ENCODE results near the gene GTF3C4. TPM values are rescaled to one million over a fixed set of nuclear protein-coding genes. Genes with fewer than 3 reads are reported as not detected.

The GTF3C4 gene
- total RNA-seq, 2 donors from 2014 or later, result 6.2 to 6.9 TPM

DNA sequence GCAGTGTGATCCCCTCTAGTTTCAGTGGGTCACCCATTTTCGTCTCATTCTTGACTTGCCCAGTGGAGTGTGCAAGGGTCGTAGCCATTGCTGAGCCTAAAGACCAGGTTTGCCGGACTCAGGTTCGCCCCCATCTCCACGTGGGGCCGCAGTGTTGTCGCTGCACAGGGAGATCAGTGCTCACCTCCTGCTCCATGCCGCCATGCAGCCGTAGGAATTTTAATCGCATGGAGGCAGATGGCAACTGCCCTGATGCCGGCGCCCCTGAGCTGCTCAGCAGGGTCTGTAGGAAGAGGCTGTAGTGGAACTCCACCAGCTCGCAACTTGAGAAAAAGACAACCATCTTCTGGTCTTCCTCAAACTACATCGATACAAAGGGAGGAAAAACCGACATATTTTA lies 24.6 kb upstream of the GTF3C4 start:
- ATAC-seq, result no peak
- no peaks in the 10 kb centered on the region for H3K4me1 ChIP-seq
- H3K27me3 ChIP-seq, result no peaks in the 10 kb centered on the region
- intact Hi-C loops (cut with DNase I), result no loop called here
- no peak overlapping the region for H3K27ac ChIP-seq
- WGBS, 2 donors, result 94 to 97% methylated on average over 10 to 15 of the region's 15 CpGs
- H3K4me3 ChIP-seq, result no peak overlapping the region
- TF ChIP-seq POLR2A (IDR thresholded peaks at IDR 0.05), result no peak
- TF ChIP-seq, protein P1, sequence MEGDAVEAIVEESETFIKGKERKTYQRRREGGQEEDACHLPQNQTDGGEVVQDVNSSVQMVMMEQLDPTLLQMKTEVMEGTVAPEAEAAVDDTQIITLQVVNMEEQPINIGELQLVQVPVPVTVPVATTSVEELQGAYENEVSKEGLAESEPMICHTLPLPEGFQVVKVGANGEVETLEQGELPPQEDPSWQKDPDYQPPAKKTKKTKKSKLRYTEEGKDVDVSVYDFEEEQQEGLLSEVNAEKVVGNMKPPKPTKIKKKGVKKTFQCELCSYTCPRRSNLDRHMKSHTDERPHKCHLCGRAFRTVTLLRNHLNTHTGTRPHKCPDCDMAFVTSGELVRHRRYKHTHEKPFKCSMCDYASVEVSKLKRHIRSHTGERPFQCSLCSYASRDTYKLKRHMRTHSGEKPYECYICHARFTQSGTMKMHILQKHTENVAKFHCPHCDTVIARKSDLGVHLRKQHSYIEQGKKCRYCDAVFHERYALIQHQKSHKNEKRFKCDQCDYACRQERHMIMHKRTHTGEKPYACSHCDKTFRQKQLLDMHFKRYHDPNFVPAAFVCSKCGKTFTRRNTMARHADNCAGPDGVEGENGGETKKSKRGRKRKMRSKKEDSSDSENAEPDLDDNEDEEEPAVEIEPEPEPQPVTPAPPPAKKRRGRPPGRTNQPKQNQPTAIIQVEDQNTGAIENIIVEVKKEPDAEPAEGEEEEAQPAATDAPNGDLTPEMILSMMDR (IDR thresholded peaks at IDR 0.05), result no peak
- peaks cover 8 to 19% of the 10 kb centered on the region in 2 donors for H3K36me3 ChIP-seq (replicated peaks in 1 of 2; ENCODE audit: insufficient read depth in 1 of 2, low read depth in 2 of 2)
- H3K9me3 ChIP-seq, result no peaks in the 10 kb centered on the region
- no peak for DNase-seq

DNA sequence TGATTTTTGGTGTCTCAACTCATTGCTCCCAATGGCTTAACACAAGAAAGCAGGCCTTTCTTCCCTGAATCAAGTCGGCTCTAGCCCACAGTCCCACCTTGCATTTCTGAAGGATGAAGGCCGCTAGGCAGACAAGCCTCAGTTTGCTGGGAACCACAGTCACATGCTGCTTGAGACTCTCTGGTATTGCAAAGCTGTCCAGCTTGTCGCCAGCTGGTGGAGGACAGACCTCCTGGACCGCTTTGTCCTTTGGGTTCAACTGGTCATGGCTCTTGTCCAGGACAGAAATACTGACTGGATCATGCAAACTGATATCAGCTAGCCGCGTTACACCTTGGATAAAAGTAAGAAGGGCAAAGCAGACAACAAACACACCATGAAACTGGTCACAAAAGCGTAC lies 23.5 kb upstream of the GTF3C4 start:
- no peak for TF ChIP-seq POLR2A (IDR thresholded peaks at IDR 0.05)
- TF ChIP-seq, protein P1 (IDR thresholded peaks at IDR 0.05), result no peak
- H3K9me3 ChIP-seq, result no peaks in the 10 kb centered on the region
- H3K4me3 ChIP-seq, result no peak overlapping the region
- H3K27me3 ChIP-seq, result no peaks in the 10 kb centered on the region
- peaks cover 8 to 17% of the 10 kb centered on the region in 2 donors for H3K36me3 ChIP-seq (replicated peaks in 1 of 2; ENCODE audit: insufficient read depth in 1 of 2, low read depth in 2 of 2)
- intact Hi-C loops (cut with DNase I), result no loop called here
- WGBS, 2 donors, result 83 to 86% methylated on average over 7 of the region's 7 CpGs
- H3K27ac ChIP-seq, result no peak overlapping the region
- no peaks in the 10 kb centered on the region for H3K4me1 ChIP-seq
- DNase-seq, result no peak
- no peak for ATAC-seq

DNA sequence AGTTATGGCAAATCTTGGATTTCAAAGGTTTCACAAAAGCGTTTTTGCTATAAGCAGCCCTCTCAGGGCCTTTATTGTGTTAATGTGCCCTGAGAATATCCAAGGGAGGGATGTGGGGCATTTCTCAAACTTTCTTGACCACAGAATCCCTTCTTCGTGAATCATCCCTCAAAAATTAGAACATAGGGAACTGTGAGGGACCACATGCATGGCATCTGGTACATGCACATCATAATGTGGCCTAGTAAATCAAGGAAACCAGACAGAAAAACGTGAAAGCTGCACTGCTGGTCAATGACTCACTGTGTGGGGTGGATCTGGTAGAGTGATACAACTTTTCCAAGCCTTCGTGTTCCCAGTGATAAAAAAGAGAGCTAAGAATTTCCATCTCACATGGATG lies 22.9 kb upstream of the GTF3C4 start:
- WGBS, 2 donors, result 67 to 79% methylated on average over 4 of the region's 4 CpGs
- no peak for ATAC-seq
- no peaks in the 10 kb centered on the region for H3K27me3 ChIP-seq
- intact Hi-C loops (cut with DNase I), result no loop called here
- no peak overlapping the region for H3K27ac ChIP-seq
- TF ChIP-seq, protein P1 (IDR thresholded peaks at IDR 0.05), result no peak
- no peak for TF ChIP-seq POLR2A (IDR thresholded peaks at IDR 0.05)
- no peaks in the 10 kb centered on the region for H3K9me3 ChIP-seq
- peaks cover 8 to 17% of the 10 kb centered on the region in 2 donors for H3K36me3 ChIP-seq (replicated peaks in 1 of 2; ENCODE audit: insufficient read depth in 1 of 2, low read depth in 2 of 2)
- no peak for DNase-seq
- no peaks in the 10 kb centered on the region for H3K4me1 ChIP-seq
- H3K4me3 ChIP-seq, result no peak overlapping the region

DNA sequence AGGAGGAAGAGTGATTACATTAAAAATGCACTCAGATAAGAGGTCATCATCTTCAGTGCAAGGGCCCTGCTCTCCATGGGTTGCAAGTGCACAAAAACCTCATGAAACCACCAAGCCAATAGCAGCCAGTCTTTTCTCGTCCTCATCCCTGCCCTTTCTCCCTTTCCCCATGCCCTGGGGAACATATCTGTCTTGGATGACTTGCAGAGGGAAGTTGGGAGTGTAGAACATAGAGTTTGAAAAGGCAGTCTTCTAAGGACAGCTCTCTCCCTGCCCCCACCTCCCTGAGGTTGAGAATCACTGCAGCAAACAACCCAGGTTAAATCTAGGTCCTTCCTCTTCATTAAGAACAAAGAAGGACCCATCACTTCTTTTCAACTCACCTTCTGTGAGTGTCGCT lies 22.5 kb upstream of the GTF3C4 start:
- peaks cover 8 to 17% of the 10 kb centered on the region in 2 donors for H3K36me3 ChIP-seq (replicated peaks in 1 of 2; ENCODE audit: insufficient read depth in 1 of 2, low read depth in 2 of 2)
- no peaks in the 10 kb centered on the region for H3K9me3 ChIP-seq
- intact Hi-C loops (cut with DNase I), result no loop called here
- H3K4me1 ChIP-seq, result no peaks in the 10 kb centered on the region
- DNase-seq (no peak), ATAC-seq (no peak)
- 95% methylated on average over 2 of the region's 2 CpGs for WGBS, 2 donors
- no peak overlapping the region for H3K27ac ChIP-seq
- H3K4me3 ChIP-seq, result no peak overlapping the region
- TF ChIP-seq POLR2A (IDR thresholded peaks at IDR 0.05), result no peak
- TF ChIP-seq, protein P1 (IDR thresholded peaks at IDR 0.05), result no peak
- H3K27me3 ChIP-seq, result no peaks in the 10 kb centered on the region

DNA sequence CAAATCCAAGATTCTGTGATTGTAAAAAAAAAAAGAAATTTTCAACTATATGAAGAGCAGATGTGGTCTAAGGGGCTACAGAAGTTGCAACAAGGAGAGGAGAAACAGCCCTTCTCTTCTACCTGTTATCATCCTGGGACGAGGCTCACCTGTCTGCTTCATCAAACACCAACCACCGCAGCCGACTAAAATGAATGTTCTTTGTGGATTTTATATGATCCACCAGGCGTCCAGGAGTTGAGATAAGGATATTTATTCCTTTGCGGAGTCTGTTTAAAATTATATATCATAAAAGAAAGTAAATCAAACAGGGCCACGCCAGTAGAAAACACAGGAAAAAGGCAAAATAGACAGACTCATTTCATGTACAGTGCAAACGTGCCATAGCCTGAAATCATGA lies 22.0 kb upstream of the GTF3C4 start:
- TF ChIP-seq POLR2A (IDR thresholded peaks at IDR 0.05), result no peak
- TF ChIP-seq, protein P1 (IDR thresholded peaks at IDR 0.05), result no peak
- 82 to 89% methylated on average over 7 of the region's 7 CpGs for WGBS, 2 donors
- H3K4me1 ChIP-seq, result no peaks in the 10 kb centered on the region
- peaks cover 8 to 17% of the 10 kb centered on the region in 2 donors for H3K36me3 ChIP-seq (replicated peaks in 1 of 2; ENCODE audit: insufficient read depth in 1 of 2, low read depth in 2 of 2)
- no peak for DNase-seq
- no peak overlapping the region for H3K27ac ChIP-seq
- no peak for ATAC-seq
- no peak overlapping the region for H3K4me3 ChIP-seq
- H3K9me3 ChIP-seq, result no peaks in the 10 kb centered on the region
- intact Hi-C loops (cut with DNase I), result no loop called here
- no peaks in the 10 kb centered on the region for H3K27me3 ChIP-seq

Measured in body of pancreas (tissue), 4 donors.